Activated naive CD4-positive, alpha-beta T cell treated with anti-CD3 and anti-CD28 coated beads, Interleukin-2, amount 50 U/mL, for 24 hours (primary cell): Measurements from ENCODE around the gene NPEPPS.
"Not testable (repeated sequence)": the region's sequence is repeated elsewhere in the genome, so short reads cannot be mapped to it uniquely, and the experiment has no call there.

Experiments
- H3K27ac Mint-ChIP-seq: one replicate; pipeline ENCODE4 v1.8.0; 2021; ENCODE audit warnings: mild to moderate bottlenecking, mixed read lengths
- H3K27me3 Mint-ChIP-seq: one replicate; pipeline ENCODE4 v1.8.0; 2021; ENCODE audit warnings: mixed read lengths
- H3K36me3 Mint-ChIP-seq: one replicate; pipeline ENCODE4 v1.8.0; 2021; ENCODE audit warnings: mixed read lengths
- H3K4me1 Mint-ChIP-seq: one replicate; pipeline ENCODE4 v1.8.0; 2021; ENCODE audit warnings: mixed read lengths
- H3K4me3 Mint-ChIP-seq: one replicate; pipeline ENCODE4 v1.8.0; 2021; ENCODE audit warnings: mild to moderate bottlenecking, mixed read lengths
- H3K9me3 Mint-ChIP-seq: one replicate; pipeline ENCODE4 v1.8.0; 2021; ENCODE audit warnings: mixed read lengths

The NPEPPS gene

GRCh38 chr17:47530557-47531232, at the start of gene NPEPPS:
Gene NPEPPS, plus strand, starts transcription at chr17:47531108. Its CDS starts 193 bp downstream, at chr17:47531301.
- H3K27me3 Mint-ChIP-seq, H3K36me3 Mint-ChIP-seq, H3K9me3 Mint-ChIP-seq: not testable (repeated sequence)
- H3K4me3 Mint-ChIP-seq = peak within 1 kb of the TSS; percentile 94
- H3K27ac Mint-ChIP-seq = peak within 1 kb of the TSS; percentile 92
- peaks cover 10% of the 10 kb centered on the region for H3K4me1 Mint-ChIP-seq

- not testable (repeated sequence) for H3K36me3 Mint-ChIP-seq, H3K9me3 Mint-ChIP-seq, H3K27me3 Mint-ChIP-seq, H3K4me1 Mint-ChIP-seq
- peak overlapping the region; percentile 98 for H3K4me3 Mint-ChIP-seq
- H3K27ac Mint-ChIP-seq = peak overlapping the region; percentile 97
Observed at GRCh38 chr17:47491841-47492212, 39.1 kb upstream of the NPEPPS start.

- H3K27me3 Mint-ChIP-seq, H3K4me3 Mint-ChIP-seq, H3K36me3 Mint-ChIP-seq, H3K4me1 Mint-ChIP-seq, H3K27ac Mint-ChIP-seq, H3K9me3 Mint-ChIP-seq: not testable (repeated sequence)
Observed at GRCh38 chr17:47499074-47499473, 31.8 kb upstream of the NPEPPS start.

- H3K27me3 Mint-ChIP-seq, H3K4me1 Mint-ChIP-seq, H3K36me3 Mint-ChIP-seq, H3K9me3 Mint-ChIP-seq, H3K27ac Mint-ChIP-seq, H3K4me3 Mint-ChIP-seq: not testable (repeated sequence)
Observed at GRCh38 chr17:47499494-47499893, 31.4 kb upstream of the NPEPPS start.

- not testable (repeated sequence) for H3K4me3 Mint-ChIP-seq, H3K4me1 Mint-ChIP-seq, H3K27me3 Mint-ChIP-seq, H3K27ac Mint-ChIP-seq, H3K9me3 Mint-ChIP-seq, H3K36me3 Mint-ChIP-seq
Observed at GRCh38 chr17:47500620-47501019, 30.3 kb upstream of the NPEPPS start.

- not testable (repeated sequence) for H3K9me3 Mint-ChIP-seq, H3K4me1 Mint-ChIP-seq, H3K4me3 Mint-ChIP-seq, H3K27ac Mint-ChIP-seq, H3K36me3 Mint-ChIP-seq, H3K27me3 Mint-ChIP-seq
Observed at GRCh38 chr17:47502122-47502731, 28.7 kb upstream of the NPEPPS start.

- not testable (repeated sequence) for H3K27ac Mint-ChIP-seq, H3K9me3 Mint-ChIP-seq, H3K4me1 Mint-ChIP-seq, H3K27me3 Mint-ChIP-seq, H3K4me3 Mint-ChIP-seq, H3K36me3 Mint-ChIP-seq
Observed at GRCh38 chr17:47502776-47503455, 28.0 kb upstream of the NPEPPS start.

- not testable (repeated sequence) for H3K9me3 Mint-ChIP-seq, H3K36me3 Mint-ChIP-seq
Observed at GRCh38 chr17:47511701-47512146, 19.2 kb upstream of the NPEPPS start.

GRCh38 chr17:47513301-47513700, 17.6 kb upstream of the NPEPPS start:
- H3K4me1 Mint-ChIP-seq, H3K9me3 Mint-ChIP-seq, H3K36me3 Mint-ChIP-seq, H3K4me3 Mint-ChIP-seq, H3K27me3 Mint-ChIP-seq, H3K27ac Mint-ChIP-seq: not testable (repeated sequence)

More at GRCh38 chr17:47511701-47512146, 19.2 kb upstream of the NPEPPS start:
- not testable (repeated sequence) for H3K4me3 Mint-ChIP-seq, H3K27ac Mint-ChIP-seq, H3K4me1 Mint-ChIP-seq, H3K27me3 Mint-ChIP-seq

- H3K27ac Mint-ChIP-seq, H3K4me3 Mint-ChIP-seq, H3K4me1 Mint-ChIP-seq, H3K9me3 Mint-ChIP-seq, H3K36me3 Mint-ChIP-seq, H3K27me3 Mint-ChIP-seq: not testable (repeated sequence)
Observed at GRCh38 chr17:47518880-47519279, 12.0 kb upstream of the NPEPPS start.

- H3K36me3 Mint-ChIP-seq, H3K27ac Mint-ChIP-seq, H3K27me3 Mint-ChIP-seq, H3K4me3 Mint-ChIP-seq, H3K9me3 Mint-ChIP-seq, H3K4me1 Mint-ChIP-seq: not testable (repeated sequence)
Observed at GRCh38 chr17:47519365-47519764, 11.5 kb upstream of the NPEPPS start.

GRCh38 chr17:47520279-47520678, 10.6 kb upstream of the NPEPPS start:
- not testable (repeated sequence) for H3K4me1 Mint-ChIP-seq

GRCh38 chr17:47521434-47521833, 9.5 kb upstream of the NPEPPS start:
- H3K27ac Mint-ChIP-seq, H3K9me3 Mint-ChIP-seq, H3K4me1 Mint-ChIP-seq, H3K36me3 Mint-ChIP-seq, H3K27me3 Mint-ChIP-seq, H3K4me3 Mint-ChIP-seq: not testable (repeated sequence)

More at GRCh38 chr17:47520279-47520678, 10.6 kb upstream of the NPEPPS start:
- H3K36me3 Mint-ChIP-seq, H3K27me3 Mint-ChIP-seq, H3K9me3 Mint-ChIP-seq, H3K27ac Mint-ChIP-seq, H3K4me3 Mint-ChIP-seq: not testable (repeated sequence)

GRCh38 chr17:47522341-47522740, 8.6 kb upstream of the NPEPPS start:
- not testable (repeated sequence) for H3K4me3 Mint-ChIP-seq, H3K36me3 Mint-ChIP-seq, H3K27ac Mint-ChIP-seq, H3K27me3 Mint-ChIP-seq, H3K9me3 Mint-ChIP-seq, H3K4me1 Mint-ChIP-seq

GRCh38 chr17:47531233-47531820, 419 bp downstream of the NPEPPS start:
- not testable (repeated sequence) for H3K4me3 Mint-ChIP-seq, H3K27ac Mint-ChIP-seq, H3K36me3 Mint-ChIP-seq, H3K27me3 Mint-ChIP-seq, H3K9me3 Mint-ChIP-seq
- H3K4me1 Mint-ChIP-seq = peaks cover 10% of the 10 kb centered on the region

- not testable (repeated sequence) for H3K4me1 Mint-ChIP-seq
Observed at GRCh38 chr17:47539085-47539484, 8.2 kb downstream of the NPEPPS start.

More at GRCh38 chr17:47539085-47539484, 8.2 kb downstream of the NPEPPS start:
- not testable (repeated sequence) for H3K27ac Mint-ChIP-seq, H3K9me3 Mint-ChIP-seq, H3K27me3 Mint-ChIP-seq, H3K36me3 Mint-ChIP-seq, H3K4me3 Mint-ChIP-seq
